Activated CD4-positive, alpha-beta memory T cell treated with anti-CD3 and anti-CD28 coated beads for 36 hours (primary cell): Measurements from ENCODE around the gene HSD17B11. TPM values are rescaled to one million over a fixed set of nuclear protein-coding genes. Genes with fewer than 3 reads are reported as not detected.
"Not testable (repeated sequence)": the region's sequence is repeated elsewhere in the genome, so short reads cannot be mapped to it uniquely, and the experiment has no call there.

Source experiments
- CTCF ChIA-PET: fragments of 350-600 bp; sonication (Branson Sonifier 250); formaldehyde crosslinking; loops from one replicate; lab custom pipeline; 2021; ENCODE audit warnings: antibody characterized with exemption, inconsistent platforms; lab: Charles Lee
- POLR2A ChIA-PET: fragments of 350-600 bp; sonication (Branson Sonifier 250); formaldehyde crosslinking; loops from one replicate; lab custom pipeline; 2021; ENCODE audit warnings: antibody characterized with exemption; lab: Charles Lee
- DNase-seq: peaks from one replicate; pipeline ENCODE4 v3.0.0-alpha.2; 2020
- H3K27ac Mint-ChIP-seq: one replicate; pipeline ENCODE4 v1.8.0; 2021; ENCODE audit warnings: mixed read lengths
- H3K27me3 Mint-ChIP-seq: one replicate; pipeline ENCODE4 v1.8.0; 2021; ENCODE audit warnings: mixed read lengths
- H3K36me3 Mint-ChIP-seq: one replicate; pipeline ENCODE4 v1.8.0; 2021; ENCODE audit warnings: mixed read lengths
- H3K4me1 Mint-ChIP-seq: one replicate; pipeline ENCODE4 v1.8.0; 2021; ENCODE audit warnings: low read depth, mixed read lengths
- H3K4me3 Mint-ChIP-seq: one replicate; pipeline ENCODE4 v1.8.0; 2021; ENCODE audit warnings: mild to moderate bottlenecking, mixed read lengths
- H3K9me3 Mint-ChIP-seq: one replicate; pipeline ENCODE4 v1.8.0; 2021; ENCODE audit warnings: mixed read lengths
- intact Hi-C: fragments of 100-400 bp; cut with micrococcal nuclease; formaldehyde crosslinking; loops from one replicate; pipeline ENCODE4 v1.15.1; 2023
- total RNA-seq, 2 experiments: library from RNA; stranded (reverse); gene quantifications; one replicate each; pipeline ENCODE4 v1.2.3, GENCODE V29; 2021

Gene HSD17B11
- total RNA-seq, 2 experiments from 2014 or later: 19.8 to 20.8 TPM

DNA sequence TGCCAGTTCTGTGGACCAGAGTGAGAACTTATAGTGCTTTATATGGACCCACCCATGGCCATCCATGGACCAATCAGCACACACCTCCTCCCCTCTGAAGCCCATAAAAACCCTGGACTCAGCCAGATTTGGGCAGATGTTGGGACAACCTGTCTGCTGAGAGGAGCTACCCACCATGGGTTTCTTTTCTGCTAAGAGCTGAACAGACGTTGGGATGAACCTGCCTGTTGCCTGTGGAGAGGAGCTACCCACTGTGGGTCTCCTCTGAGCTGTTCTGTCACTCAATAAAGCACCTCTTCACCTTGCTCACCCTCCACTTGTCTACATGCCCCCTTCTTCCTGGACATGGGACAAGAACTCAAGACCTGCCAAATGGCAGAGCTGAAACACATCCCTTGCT, 9.0 kb upstream of the HSD17B11 start:
- H3K27ac Mint-ChIP-seq: no peak overlapping the region
- ChIA-PET POLR2A (no interaction called here), CTCF (interaction anchor here (1.4 to 1.5 kb wide), 2 partner anchors 18 to 65 kb away, joined by 4 to 6 read pairs; no protein-coding TSS in a partner anchor)
- intact Hi-C loops: loop anchor here (10.0 kb wide), 1 partner anchor 465 kb away; the partner anchor contains the start of gene AFF1
- no peaks in the 10 kb centered on the region for H3K4me1 Mint-ChIP-seq
- no peaks in the 10 kb centered on the region for H3K27me3 Mint-ChIP-seq
- H3K4me3 Mint-ChIP-seq: no peak overlapping the region
- H3K36me3 Mint-ChIP-seq: no peaks in the 10 kb centered on the region
- H3K9me3 Mint-ChIP-seq: no peaks in the 10 kb centered on the region
- no peak for DNase-seq

GRCh38 chr4:87399148-87399547, 8.2 kb upstream of the HSD17B11 start:
- H3K4me3 Mint-ChIP-seq: no peak overlapping the region
- DNase-seq: no peak
- no peak overlapping the region for H3K27ac Mint-ChIP-seq
- no peaks in the 10 kb centered on the region for H3K36me3 Mint-ChIP-seq
- H3K4me1 Mint-ChIP-seq: no peaks in the 10 kb centered on the region
- no peaks in the 10 kb centered on the region for H3K27me3 Mint-ChIP-seq
- H3K9me3 Mint-ChIP-seq: no peaks in the 10 kb centered on the region
- ChIA-PET CTCF (interaction anchor here (1.5 kb wide), 1 partner anchor 17 kb away, joined by 4 read pairs; no protein-coding TSS in a partner anchor), POLR2A (no interaction called here)
- intact Hi-C loops: loop anchor here (10.0 kb wide), 1 partner anchor 464 kb away; the partner anchor contains the start of gene AFF1

DNA sequence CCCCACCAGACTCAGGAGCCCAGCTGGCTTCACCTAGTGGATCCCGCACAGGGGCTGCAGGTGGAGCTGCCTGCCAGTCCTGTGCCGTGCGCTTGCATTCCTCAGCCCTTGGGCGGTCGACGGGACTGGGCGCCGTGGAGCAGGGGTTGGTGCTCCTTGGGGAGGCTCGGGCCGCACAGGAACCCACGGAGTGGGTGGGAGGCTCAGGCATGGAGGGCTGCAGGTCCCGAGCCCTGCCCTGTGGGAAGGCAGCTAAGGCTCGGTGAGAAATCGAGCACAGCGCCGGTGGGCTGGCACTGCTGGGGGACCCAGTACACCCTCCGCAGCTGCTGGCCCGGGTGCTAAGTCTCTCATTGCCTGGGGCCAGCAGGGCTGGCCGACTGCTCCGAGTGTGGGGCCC, 4.9 kb upstream of the HSD17B11 start:
- CTCF ChIA-PET, DNase-seq, POLR2A ChIA-PET, H3K9me3 Mint-ChIP-seq, H3K27me3 Mint-ChIP-seq, H3K4me3 Mint-ChIP-seq, H3K4me1 Mint-ChIP-seq, H3K36me3 Mint-ChIP-seq, H3K27ac Mint-ChIP-seq: not testable (repeated sequence)
- intact Hi-C loops: loop anchor here (10.0 kb wide), 1 partner anchor 461 kb away; the partner anchor contains the start of gene AFF1

DNA sequence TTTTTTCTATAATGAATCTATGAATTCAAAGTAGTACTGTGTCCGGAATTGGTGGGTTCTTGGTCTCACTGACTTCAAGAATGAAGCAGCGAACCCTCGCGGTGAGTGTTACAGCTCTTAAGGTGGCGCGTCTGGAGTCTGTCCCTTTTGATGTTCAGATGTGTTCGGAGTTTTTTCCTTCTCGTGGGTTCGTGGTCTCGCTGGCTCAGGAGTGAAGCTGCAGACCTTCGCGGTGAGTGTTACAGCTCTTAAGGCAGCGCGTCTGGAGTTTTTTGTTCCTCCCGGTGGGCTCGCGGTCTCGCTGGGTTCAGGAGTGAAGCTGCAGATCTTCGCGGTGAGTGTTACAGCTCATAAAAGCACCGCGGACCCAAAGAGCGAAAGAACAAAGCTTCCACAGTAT, 4.1 kb upstream of the HSD17B11 start:
- H3K9me3 Mint-ChIP-seq, H3K27ac Mint-ChIP-seq, POLR2A ChIA-PET, H3K36me3 Mint-ChIP-seq, CTCF ChIA-PET, DNase-seq, H3K4me1 Mint-ChIP-seq, H3K27me3 Mint-ChIP-seq: not testable (repeated sequence)
- peak overlapping the region; percentile 20 for H3K4me3 Mint-ChIP-seq
- intact Hi-C loops: loop anchor here (10.0 kb wide), 1 partner anchor 460 kb away; the partner anchor contains the start of gene AFF1

DNA sequence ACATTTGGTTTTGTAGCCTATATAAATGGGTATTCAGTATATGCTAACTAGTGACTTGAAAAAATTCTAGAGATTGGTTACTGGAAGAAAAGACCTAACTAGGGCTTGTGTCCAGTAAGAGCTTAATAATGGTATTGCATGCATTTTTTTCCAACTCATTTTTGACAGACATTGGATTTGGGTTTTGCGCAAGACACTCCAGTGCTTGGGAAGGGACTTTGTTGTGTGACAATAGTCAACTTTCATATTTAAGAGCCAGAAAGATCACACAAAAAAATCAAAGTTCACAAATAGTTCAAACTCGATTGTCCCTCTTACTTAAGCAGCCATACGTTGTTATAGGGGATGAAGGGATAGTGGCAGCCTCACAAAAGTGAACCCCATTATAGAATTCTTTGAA, 1.2 kb upstream of the HSD17B11 start:
- H3K4me3 Mint-ChIP-seq: no peak overlapping the region
- no peak for DNase-seq
- no peak overlapping the region for H3K27ac Mint-ChIP-seq
- intact Hi-C loops: loop anchor here (5.0 to 10.0 kb wide), 3 partner anchors 75 to 457 kb away; partner anchors contain the start of gene AFF1
- CTCF ChIA-PET: interaction anchor here (1.2 to 2.0 kb wide), 2 partner anchors 34 to 75 kb away, joined by 4 to 15 read pairs; no protein-coding TSS in a partner anchor
- no peaks in the 10 kb centered on the region for H3K9me3 Mint-ChIP-seq
- no peaks in the 10 kb centered on the region for H3K36me3 Mint-ChIP-seq
- peaks cover 27% of the 10 kb centered on the region for H3K4me1 Mint-ChIP-seq
- POLR2A ChIA-PET: interaction anchor here (0.6 to 4.2 kb wide), 4 partner anchors 15 to 388 kb away, joined by 3 to 31 read pairs (median 4); partner anchors contain the start of gene NUDT9
- no peaks in the 10 kb centered on the region for H3K27me3 Mint-ChIP-seq

- Mint-ChIP-seq H3K36me3 (no peaks in the 10 kb centered on the region), H3K4me3 (peak overlapping the region; percentile 90), H3K27ac (peak overlapping the region; percentile 78), H3K9me3 (no peaks in the 10 kb centered on the region), H3K27me3 (no peaks in the 10 kb centered on the region), H3K4me1 (peaks cover 31% of the 10 kb centered on the region)
- no peak for DNase-seq
- ChIA-PET POLR2A (interaction anchor here (0.6 to 4.2 kb wide), 7 partner anchors 9 to 387 kb away, joined by 3 to 31 read pairs (median 3); partner anchors contain the start of gene NUDT9), CTCF (interaction anchor here (0.9 to 2.1 kb wide), 8 partner anchors 10 to 75 kb away, joined by 3 to 25 read pairs (median 8); partner anchors contain the start of gene NUDT9)
- intact Hi-C loops: loop anchor here (1.0 to 10.0 kb wide), 4 partner anchors 31 to 457 kb away; partner anchors contain the start of genes AFF1 and NUDT9
These were observed 627 bp upstream of the HSD17B11 start for GRCh38 chr4:87391576-87392054.

GRCh38 chr4:87390551-87390890, 467 bp downstream of the HSD17B11 start:
- Mint-ChIP-seq H3K4me1 (peaks cover 31% of the 10 kb centered on the region), H3K9me3 (no peaks in the 10 kb centered on the region), H3K4me3 (peak overlapping the region; percentile 90), H3K27ac (peak overlapping the region; percentile 78), H3K36me3 (peaks cover 2% of the 10 kb centered on the region), H3K27me3 (no peaks in the 10 kb centered on the region)
- intact Hi-C loops: loop anchor here (5.0 to 10.0 kb wide), 3 partner anchors 77 to 456 kb away; partner anchors contain the start of gene AFF1
- DNase-seq: no peak
- ChIA-PET CTCF (interaction anchor here (0.7 to 2.1 kb wide), 8 partner anchors 9 to 76 kb away, joined by 3 to 25 read pairs (median 8); partner anchors contain the start of gene NUDT9), POLR2A (interaction anchor here (0.6 to 4.2 kb wide), 7 partner anchors 8 to 386 kb away, joined by 3 to 31 read pairs (median 3); partner anchors contain the start of gene NUDT9)

GRCh38 chr4:87390055-87390454, 933 bp downstream of the HSD17B11 start:
- Mint-ChIP-seq H3K4me1 (peaks cover 33% of the 10 kb centered on the region), H3K27ac (peak overlapping the region; percentile 52), H3K4me3 (peak overlapping the region; percentile 90)
- ChIA-PET CTCF (interaction anchor here (1.4 to 2.1 kb wide), 4 partner anchors 9 to 77 kb away, joined by 11 to 25 read pairs (median 14); partner anchors contain the start of gene NUDT9), POLR2A (interaction anchor here (1.4 to 4.2 kb wide), 2 partner anchors 11 to 32 kb away, joined by 3 to 31 read pairs; partner anchors contain the start of gene NUDT9)
- H3K9me3 Mint-ChIP-seq, H3K27me3 Mint-ChIP-seq, DNase-seq, H3K36me3 Mint-ChIP-seq: not testable (repeated sequence)
- intact Hi-C loops: loop anchor here (5.0 to 10.0 kb wide), 3 partner anchors 77 to 455 kb away; partner anchors contain the start of gene AFF1

DNA sequence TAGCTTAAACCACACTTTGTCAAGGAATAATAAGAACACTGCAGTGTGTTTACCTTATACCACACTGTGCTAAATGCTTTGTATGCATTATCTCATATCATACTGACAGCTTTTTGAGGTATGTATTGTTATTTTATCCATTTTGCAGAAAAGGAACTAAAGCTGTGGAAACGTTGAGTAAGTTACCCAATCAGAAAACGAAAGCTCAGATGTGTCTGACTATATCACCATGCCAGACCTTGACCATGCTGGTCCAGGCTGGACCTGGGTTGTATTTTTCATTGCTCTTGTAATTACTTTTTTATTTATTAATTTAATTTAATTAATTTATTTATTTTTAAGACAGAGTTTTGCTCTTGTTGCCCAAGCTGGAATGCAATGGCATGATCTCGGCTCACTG, 2.1 kb downstream of the HSD17B11 start:
- Mint-ChIP-seq H3K27ac (no peak overlapping the region), H3K36me3 (peaks cover 10% of the 10 kb centered on the region), H3K4me1 (peaks cover 36% of the 10 kb centered on the region), H3K4me3 (peak overlapping the region; percentile 90), H3K9me3 (peaks cover 4% of the 10 kb centered on the region), H3K27me3 (no peaks in the 10 kb centered on the region)
- ChIA-PET POLR2A (interaction anchor here (4.2 kb wide), 1 partner anchor 33 kb away, joined by 31 read pairs; the partner anchor contains the start of gene NUDT9), CTCF (interaction anchor here (0.6 to 3.0 kb wide), 4 partner anchors 13 to 823 kb away, joined by 3 to 17 read pairs (median 4); no protein-coding TSS in a partner anchor)
- intact Hi-C loops: no loop called here
- DNase-seq: no peak

GRCh38 chr4:87387237-87387636, 3.8 kb downstream of the HSD17B11 start:
- H3K4me1 Mint-ChIP-seq: peaks cover 46% of the 10 kb centered on the region
- H3K27ac Mint-ChIP-seq: no peak overlapping the region
- H3K9me3 Mint-ChIP-seq: peaks cover 4% of the 10 kb centered on the region
- no peak for DNase-seq
- H3K36me3 Mint-ChIP-seq: peaks cover 10% of the 10 kb centered on the region
- H3K27me3 Mint-ChIP-seq: no peaks in the 10 kb centered on the region
- intact Hi-C loops: no loop called here
- CTCF ChIA-PET: interaction anchor here (3.0 kb wide), 1 partner anchor 11 kb away, joined by 17 read pairs; no protein-coding TSS in a partner anchor
- no peak overlapping the region for H3K4me3 Mint-ChIP-seq
- POLR2A ChIA-PET: interaction anchor here (1.2 kb wide), 1 partner anchor 35 kb away, joined by 5 read pairs; the partner anchor contains the start of gene NUDT9

DNA sequence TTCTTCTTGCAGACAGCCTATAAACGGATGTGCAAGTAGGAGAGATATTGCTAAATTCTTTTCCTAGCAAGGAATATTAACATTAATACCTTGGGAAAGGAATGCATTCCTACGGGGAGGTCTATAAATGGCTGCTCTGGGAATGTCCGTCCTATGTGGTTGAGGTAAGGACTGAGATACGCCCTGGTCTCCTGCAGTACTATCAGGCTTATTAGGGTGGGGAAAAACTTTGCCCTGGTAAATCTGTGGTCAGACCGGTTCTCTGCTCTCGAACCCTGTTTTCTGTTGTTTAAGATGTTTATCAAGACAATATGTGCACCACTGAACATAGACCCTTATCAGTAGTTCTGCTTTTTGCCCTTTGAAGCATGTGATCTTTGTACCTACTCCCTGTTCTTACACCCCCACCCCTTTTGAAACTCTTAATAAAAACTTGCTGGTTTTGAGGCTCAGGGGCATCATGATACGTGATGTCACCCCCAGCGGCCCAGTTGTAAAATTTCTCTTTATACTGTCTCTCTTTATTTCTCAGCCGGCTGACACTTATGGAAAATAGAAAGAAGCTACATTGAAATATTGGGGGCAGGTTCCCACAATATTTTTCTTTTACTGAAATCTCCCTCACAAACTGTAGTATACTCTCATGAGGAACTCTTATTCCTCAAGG, 6.4 kb downstream of the HSD17B11 start:
- peaks cover 14% of the 10 kb centered on the region for H3K36me3 Mint-ChIP-seq
- peaks cover 36% of the 10 kb centered on the region for H3K4me1 Mint-ChIP-seq
- DNase-seq, POLR2A ChIA-PET, intact Hi-C loops, H3K9me3 Mint-ChIP-seq, H3K27ac Mint-ChIP-seq, H3K4me3 Mint-ChIP-seq, H3K27me3 Mint-ChIP-seq: not testable (repeated sequence)
- CTCF ChIA-PET: interaction anchor here (0.8 kb wide), 1 partner anchor 83 kb away, joined by 3 read pairs; no protein-coding TSS in a partner anchor
